ENCODE data around the gene GANC. TPM values are rescaled to one million over a fixed set of nuclear protein-coding genes. Genes with fewer than 3 reads are reported as not detected.
"Not testable (repeated sequence)": the region's sequence is repeated elsewhere in the genome, so short reads cannot be mapped to it uniquely, and the experiment has no call there.

Gene GANC
- total RNA-seq (2014; rRNA removed; shearing (Covaris generic)): 4.0 and 6.0 TPM in 2 replicates

- peak; percentile 99 for DNase-seq (ENCODE audit: low spot score)
- in situ Hi-C loops (cut with HindIII; ENCODE audit: low sequenced_read_pairs): no loop called here
Observed at GRCh38 chr15:42272939-42273899, at the start of gene GANC, which contains the start of gene TMEM87A. Gene GANC, plus strand, starts transcription at chr15:42273201. Its CDS starts 1,281 bp downstream, at chr15:42274482. Gene TMEM87A, minus strand, starts transcription at chr15:42273433. Its CDS starts 35 bp downstream, at chr15:42273398.

GRCh38 chr15:42226648-42227047 lies 46.4 kb upstream of the GANC start:
- in situ Hi-C loops (cut with HindIII; ENCODE audit: low sequenced_read_pairs): no loop called here

GRCh38 chr15:42228036-42228435 lies 45.0 kb upstream of the GANC start:
- in situ Hi-C loops (cut with HindIII; ENCODE audit: low sequenced_read_pairs): no loop called here

More at GRCh38 chr15:42226648-42227047, 46.4 kb upstream of the GANC start:
- DNase-seq (ENCODE audit: low spot score): no peak

GRCh38 chr15:42228981-42229380 lies 44.0 kb upstream of the GANC start:
- in situ Hi-C loops (cut with HindIII; ENCODE audit: low sequenced_read_pairs); DNase-seq (ENCODE audit: low spot score): not testable (repeated sequence)

More at GRCh38 chr15:42228036-42228435, 45.0 kb upstream of the GANC start:
- no peak for DNase-seq (ENCODE audit: low spot score)

- no peak for DNase-seq (ENCODE audit: low spot score)
- in situ Hi-C loops (cut with HindIII; ENCODE audit: low sequenced_read_pairs): no loop called here
Observed at GRCh38 chr15:42231088-42231487, 41.9 kb upstream of the GANC start.

- in situ Hi-C loops (cut with HindIII; ENCODE audit: low sequenced_read_pairs): no loop called here
- DNase-seq (ENCODE audit: low spot score): no peak
Observed at GRCh38 chr15:42232606-42233005, 40.4 kb upstream of the GANC start.

GRCh38 chr15:42233107-42233506 lies 39.9 kb upstream of the GANC start:
- in situ Hi-C loops (cut with HindIII; ENCODE audit: low sequenced_read_pairs): no loop called here
- no peak for DNase-seq (ENCODE audit: low spot score)

- no peak for DNase-seq (ENCODE audit: low spot score)
- in situ Hi-C loops (cut with HindIII; ENCODE audit: low sequenced_read_pairs): no loop called here
Observed at GRCh38 chr15:42239528-42240182, 33.3 kb upstream of the GANC start.

GRCh38 chr15:42240823-42241222 lies 32.2 kb upstream of the GANC start:
- DNase-seq (ENCODE audit: low spot score): no peak
- in situ Hi-C loops (cut with HindIII; ENCODE audit: low sequenced_read_pairs): no loop called here

- DNase-seq (ENCODE audit: low spot score): no peak
- in situ Hi-C loops (cut with HindIII; ENCODE audit: low sequenced_read_pairs): no loop called here
Observed at GRCh38 chr15:42253300-42253699, 19.7 kb upstream of the GANC start.

GRCh38 chr15:42264795-42265194 lies 8.2 kb upstream of the GANC start:
- in situ Hi-C loops (cut with HindIII; ENCODE audit: low sequenced_read_pairs): no loop called here
- DNase-seq (ENCODE audit: low spot score): no peak

GRCh38 chr15:42267286-42267685 lies 5.7 kb upstream of the GANC start:
- no peak for DNase-seq (ENCODE audit: low spot score)
- in situ Hi-C loops (cut with HindIII; ENCODE audit: low sequenced_read_pairs): no loop called here

- DNase-seq (ENCODE audit: low spot score): no peak
- in situ Hi-C loops (cut with HindIII; ENCODE audit: low sequenced_read_pairs): no loop called here
Observed at GRCh38 chr15:42270551-42270950, 2.5 kb upstream of the GANC start.

- DNase-seq (ENCODE audit: low spot score): no peak
- in situ Hi-C loops (cut with HindIII; ENCODE audit: low sequenced_read_pairs): no loop called here
Observed at GRCh38 chr15:42270996-42271395, 2.0 kb upstream of the GANC start.

GRCh38 chr15:42273900-42274701 lies 1.1 kb downstream of the GANC start:
- in situ Hi-C loops (cut with HindIII; ENCODE audit: low sequenced_read_pairs): no loop called here
- DNase-seq (ENCODE audit: low spot score): peak; percentile 61

- in situ Hi-C loops (cut with HindIII; ENCODE audit: low sequenced_read_pairs): no loop called here
- no peak for DNase-seq (ENCODE audit: low spot score)
Observed at GRCh38 chr15:42274702-42274989, 1.6 kb downstream of the GANC start.

GRCh38 chr15:42275780-42276391 lies 2.9 kb downstream of the GANC start:
- peak; percentile 34 for DNase-seq (ENCODE audit: low spot score)
- in situ Hi-C loops (cut with HindIII; ENCODE audit: low sequenced_read_pairs): no loop called here

- in situ Hi-C loops (cut with HindIII; ENCODE audit: low sequenced_read_pairs): no loop called here
- no peak for DNase-seq (ENCODE audit: low spot score)
Observed at GRCh38 chr15:42276762-42277161, 3.8 kb downstream of the GANC start.

GRCh38 chr15:42279234-42279723 lies 6.3 kb downstream of the GANC start:
- DNase-seq (ENCODE audit: low spot score): no peak
- in situ Hi-C loops (cut with HindIII; ENCODE audit: low sequenced_read_pairs): no loop called here

Data from G401 (cell line).